GM21381 (cell line): ENCODE data around the gene VARS1.

Source experiments
- ATAC-seq: cut with Tn5 transposase; IDR thresholded peaks from one replicate; pipeline ENCODE4 v1.9.1; 2021; ENCODE audit warnings: mild to moderate bottlenecking, moderate library complexity; ENCODE audit not compliant: unreplicated experiment

VARS1 gene

DNA sequence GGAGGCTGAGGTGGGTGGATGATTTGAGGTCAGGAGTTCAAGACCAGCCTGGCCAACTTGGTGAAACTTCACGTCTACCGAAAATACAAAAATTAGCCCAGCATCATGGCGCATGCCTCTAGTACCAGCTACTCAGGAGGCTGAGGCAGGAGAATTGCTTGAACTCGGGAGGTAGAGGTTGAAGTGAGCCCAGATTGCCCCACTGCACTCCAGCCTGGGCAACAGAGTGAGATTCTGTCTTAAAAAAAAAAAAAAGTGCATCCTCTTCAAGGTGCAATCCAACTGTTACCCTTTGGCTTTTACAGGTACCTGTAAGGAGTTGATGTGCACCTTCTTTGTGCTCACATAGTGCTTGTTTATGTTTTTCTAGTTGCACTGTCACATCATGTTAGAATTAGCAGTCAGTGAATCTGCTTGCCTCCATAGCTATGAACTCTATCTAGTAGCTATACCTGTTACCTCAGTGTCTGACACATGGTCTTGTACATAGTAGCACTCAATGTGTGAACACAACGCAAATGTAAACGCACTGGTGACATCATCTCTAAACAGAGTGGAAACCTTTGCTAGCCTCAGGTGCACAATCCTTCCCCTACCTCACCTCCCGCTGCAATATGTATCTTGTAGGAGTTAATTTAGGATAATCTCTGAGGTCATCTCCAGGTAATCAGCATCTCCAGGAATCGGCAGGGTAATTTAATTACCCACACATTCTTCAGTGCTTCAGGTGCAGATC is 46.1 kb downstream of the VARS1 start:
- ATAC-seq: no peak
